ENCODE measurements around the gene NEUROG1.
"Not testable (repeated sequence)": the region's sequence is repeated elsewhere in the genome, so short reads cannot be mapped to it uniquely, and the experiment has no call there.

NEUROG1 gene

GRCh38 chr5:135538261-135538660, 2.5 kb upstream of the NEUROG1 start:
- in situ Hi-C loops (cut with HindIII; ENCODE audit: low sequenced_read_pairs): no loop called here

GRCh38 chr5:135537745-135538144, 2.0 kb upstream of the NEUROG1 start:
- in situ Hi-C loops (cut with HindIII; ENCODE audit: low sequenced_read_pairs): no loop called here

- in situ Hi-C loops (cut with HindIII; ENCODE audit: low sequenced_read_pairs): no loop called here
Measured at GRCh38 chr5:135537271-135537670, 1.5 kb upstream of the NEUROG1 start.

- in situ Hi-C loops (cut with HindIII; ENCODE audit: low sequenced_read_pairs): no loop called here
Measured at GRCh38 chr5:135535420-135535819, 344 bp downstream of the NEUROG1 start.

GRCh38 chr5:135534609-135535419, 950 bp downstream of the NEUROG1 start:
- in situ Hi-C loops (cut with HindIII; ENCODE audit: low sequenced_read_pairs): no loop called here

DNA sequence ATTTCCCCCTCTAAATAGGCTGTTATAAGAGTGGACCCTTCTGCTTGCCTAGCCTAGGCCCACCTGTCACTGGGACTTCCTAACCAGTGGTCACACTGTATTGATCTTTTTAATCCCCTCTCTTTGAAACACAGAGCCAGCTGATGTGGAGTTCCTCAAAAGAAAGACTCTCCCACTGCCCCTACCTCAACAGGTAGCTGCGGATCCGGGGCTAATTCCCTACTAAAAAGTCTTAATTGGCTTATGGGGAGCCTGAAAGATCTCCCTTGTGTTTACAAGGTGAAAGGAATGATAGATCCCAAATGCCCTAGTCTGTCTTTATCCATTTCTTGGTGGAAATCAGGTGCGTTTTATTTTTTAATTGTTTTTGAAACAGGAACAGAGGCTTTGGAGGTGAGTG, 2.0 kb downstream of the NEUROG1 start:
- in situ Hi-C loops (cut with HindIII; ENCODE audit: low sequenced_read_pairs): no loop called here

GRCh38 chr5:135533334-135533733, 2.4 kb downstream of the NEUROG1 start:
- in situ Hi-C loops (cut with HindIII; ENCODE audit: low sequenced_read_pairs): no loop called here

DNA sequence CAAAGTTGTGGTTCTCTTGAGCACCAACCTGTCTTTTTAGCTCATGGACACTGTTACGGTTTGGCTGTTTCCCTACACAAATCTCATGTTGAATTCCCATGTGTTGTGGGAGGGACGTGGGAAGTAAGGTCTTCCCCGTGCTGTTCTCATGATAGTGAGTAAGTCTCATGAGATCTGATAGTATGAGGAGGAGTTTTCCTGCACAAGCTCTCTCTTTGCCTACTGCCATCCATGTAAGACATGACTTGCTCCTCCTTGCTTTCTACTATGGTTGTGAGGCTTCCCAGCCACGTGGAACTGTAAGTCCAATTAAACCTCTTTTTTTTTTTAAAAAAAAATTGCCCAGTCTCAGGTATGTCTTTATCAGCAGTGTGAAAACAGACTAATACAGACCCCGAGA, 6.2 kb downstream of the NEUROG1 start:
- in situ Hi-C loops (cut with HindIII; ENCODE audit: low sequenced_read_pairs): not testable (repeated sequence)

DNA sequence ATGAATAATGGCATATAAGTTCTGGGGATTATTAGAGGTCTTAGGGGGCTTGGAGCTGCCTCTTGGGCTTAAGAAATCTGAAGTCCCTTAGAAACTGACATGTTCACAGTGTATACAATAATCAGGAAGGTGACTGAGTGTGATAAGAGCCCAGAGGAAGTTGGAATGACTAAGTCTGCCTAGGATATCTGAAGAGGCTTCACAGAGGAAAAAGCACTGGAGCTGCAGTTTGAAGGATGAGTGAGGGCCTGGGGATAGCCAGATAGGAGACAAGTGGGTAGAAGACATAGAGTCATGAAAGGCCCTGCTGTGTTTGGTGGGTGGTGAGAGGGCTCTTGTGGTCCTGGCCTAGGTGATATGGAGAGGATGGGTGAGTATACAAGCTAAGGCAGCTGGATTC, 8.8 kb downstream of the NEUROG1 start:
- in situ Hi-C loops (cut with HindIII; ENCODE audit: low sequenced_read_pairs): no loop called here

GRCh38 chr5:135521964-135522363, 13.8 kb downstream of the NEUROG1 start:
- in situ Hi-C loops (cut with HindIII; ENCODE audit: low sequenced_read_pairs): no loop called here

DNA sequence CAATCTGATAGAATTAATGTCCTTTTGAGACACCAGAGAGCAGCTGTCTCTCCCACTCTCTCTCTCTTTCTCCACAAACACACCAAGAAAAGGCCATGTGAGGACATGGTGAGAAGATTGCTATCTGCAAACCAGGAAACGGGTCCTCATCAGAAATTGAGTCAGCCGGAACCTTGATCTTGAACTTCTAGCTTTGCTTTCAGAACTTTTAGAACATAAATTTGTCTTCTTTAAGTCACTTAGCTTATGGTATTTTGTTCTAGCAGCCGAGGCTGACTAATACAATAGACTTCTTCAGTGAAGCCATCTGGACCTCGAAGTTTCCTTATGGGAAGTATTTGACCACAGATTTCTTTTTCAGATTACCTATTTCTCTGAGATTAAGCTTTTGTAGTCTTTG, 18.1 kb downstream of the NEUROG1 start:
- in situ Hi-C loops (cut with HindIII; ENCODE audit: low sequenced_read_pairs): no loop called here

- in situ Hi-C loops (cut with HindIII; ENCODE audit: low sequenced_read_pairs): no loop called here
Measured at GRCh38 chr5:135514116-135514515, 21.6 kb downstream of the NEUROG1 start.

GRCh38 chr5:135511761-135512575, 23.8 kb downstream of the NEUROG1 start:
- in situ Hi-C loops (cut with HindIII; ENCODE audit: low sequenced_read_pairs): no loop called here

DNA sequence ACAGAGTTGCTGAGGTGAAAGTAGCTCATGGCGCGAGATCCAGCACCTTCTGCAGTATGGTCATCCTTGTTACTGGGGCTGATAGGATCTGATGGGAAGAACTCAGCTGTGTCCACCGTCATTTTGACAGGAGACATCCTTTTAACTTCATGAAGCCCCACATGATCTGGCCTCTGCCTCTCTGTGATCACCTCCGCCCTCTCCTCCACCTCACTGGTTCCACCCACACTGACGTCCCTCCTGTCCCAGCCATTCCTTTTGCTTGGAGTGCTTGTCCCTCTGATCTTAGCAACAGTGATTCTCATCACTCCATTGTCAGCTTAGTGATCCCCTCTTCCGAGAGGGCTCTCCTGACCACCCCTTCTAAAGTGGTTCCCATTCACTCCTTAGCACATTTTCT, 25.8 kb downstream of the NEUROG1 start:
- in situ Hi-C loops (cut with HindIII; ENCODE audit: low sequenced_read_pairs): no loop called here

DNA sequence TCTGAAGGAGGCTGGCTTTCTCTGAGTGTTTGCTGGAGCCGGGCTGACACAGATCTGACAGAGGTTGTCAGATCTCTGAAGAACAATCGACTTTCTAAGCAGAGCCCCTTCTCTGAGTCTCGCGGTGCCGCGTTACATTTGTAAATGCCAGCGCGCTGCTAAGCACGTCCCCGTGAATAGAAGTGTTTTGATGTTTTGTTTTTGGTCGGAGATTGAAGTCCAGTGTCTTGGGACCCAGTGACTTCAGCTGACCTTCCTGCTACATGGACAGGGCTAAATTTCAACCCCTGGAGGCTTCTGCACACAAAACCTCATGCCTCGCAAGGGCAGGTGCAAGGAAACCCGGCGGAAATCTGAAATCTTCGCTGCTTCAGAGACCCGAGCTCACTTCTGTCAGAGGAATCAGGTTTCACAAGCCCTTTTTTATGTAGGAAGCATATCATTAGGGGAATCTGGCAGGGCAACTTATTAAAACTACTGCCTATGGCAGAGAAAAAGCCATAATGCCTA, 27.2 kb downstream of the NEUROG1 start:
- in situ Hi-C loops (cut with HindIII; ENCODE audit: low sequenced_read_pairs): no loop called here

- in situ Hi-C loops (cut with HindIII; ENCODE audit: low sequenced_read_pairs): no loop called here
Measured at GRCh38 chr5:135505973-135506372, 29.8 kb downstream of the NEUROG1 start.

GRCh38 chr5:135504376-135504775, 31.4 kb downstream of the NEUROG1 start:
- in situ Hi-C loops (cut with HindIII; ENCODE audit: low sequenced_read_pairs): loop anchor here (5.0 kb wide), 1 partner anchor 88 kb away; no protein-coding TSS in a partner anchor

- in situ Hi-C loops (cut with HindIII; ENCODE audit: low sequenced_read_pairs): loop anchor here (5.0 kb wide), 1 partner anchor 88 kb away; no protein-coding TSS in a partner anchor
Measured at GRCh38 chr5:135503871-135504270, 31.9 kb downstream of the NEUROG1 start.

DNA sequence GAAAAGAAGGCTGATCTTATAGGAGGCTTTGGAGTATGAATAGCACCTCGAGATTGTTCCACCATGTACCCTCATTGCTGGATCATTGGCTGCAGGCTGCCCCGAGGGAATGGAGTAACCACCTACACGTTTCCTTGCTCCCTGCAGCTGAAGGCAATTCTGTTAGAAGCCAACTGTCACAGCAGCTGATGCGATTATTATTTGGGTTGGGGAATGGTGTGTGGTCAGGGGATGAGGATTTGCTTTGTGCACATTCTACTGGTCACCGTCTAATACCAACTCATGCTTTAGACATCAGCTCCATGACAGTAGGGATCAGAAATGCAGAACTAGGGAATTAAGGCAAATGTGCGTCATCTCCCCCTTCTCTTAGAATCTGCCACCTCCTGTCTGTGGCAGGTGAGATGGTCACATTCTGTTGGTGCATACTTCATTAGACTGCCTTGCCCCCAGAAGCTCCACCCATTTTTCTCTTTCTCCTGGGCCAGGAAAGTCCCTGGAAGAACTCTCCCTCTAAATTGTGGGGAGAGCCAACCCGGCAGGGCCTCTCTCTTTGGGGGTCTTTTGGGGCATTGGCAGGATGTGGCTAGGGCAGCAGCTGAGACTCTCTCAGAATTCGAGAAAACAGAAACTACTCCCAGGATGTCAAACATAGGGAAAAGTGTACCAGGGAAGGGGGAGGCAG, 32.8 kb downstream of the NEUROG1 start:
- in situ Hi-C loops (cut with HindIII; ENCODE audit: low sequenced_read_pairs): loop anchor here (5.0 kb wide), 1 partner anchor 89 kb away; no protein-coding TSS in a partner anchor

DNA sequence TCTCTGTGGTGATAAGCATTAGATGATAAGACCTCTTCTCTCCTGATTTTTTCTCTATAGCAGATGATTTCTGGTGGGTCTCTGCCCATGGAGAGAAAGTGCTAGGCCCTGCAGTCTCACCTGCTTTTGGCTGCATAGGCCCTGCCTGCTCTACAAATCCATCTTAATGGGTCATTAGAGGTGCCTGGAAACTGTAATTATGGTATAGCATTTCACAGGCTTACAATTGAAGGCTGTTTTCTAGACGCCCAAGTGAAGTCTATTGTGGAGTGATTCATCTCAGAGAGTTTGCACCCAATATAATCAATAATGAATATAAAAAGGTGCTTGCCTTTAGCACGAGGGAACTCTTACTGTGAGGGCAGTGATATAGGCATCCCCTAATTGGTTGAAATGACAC, 33.8 kb downstream of the NEUROG1 start:
- in situ Hi-C loops (cut with HindIII; ENCODE audit: low sequenced_read_pairs): loop anchor here (5.0 kb wide), 1 partner anchor 90 kb away; no protein-coding TSS in a partner anchor

GRCh38 chr5:135498637-135498995, 37.1 kb downstream of the NEUROG1 start:
- in situ Hi-C loops (cut with HindIII; ENCODE audit: low sequenced_read_pairs): no loop called here
